Adipocyte (in vitro differentiated cells): ENCODE results near the gene RAB11FIP3.
"Not testable (repeated sequence)": the region's sequence is repeated elsewhere in the genome, so short reads cannot be mapped to it uniquely, and the experiment has no call there.

Experiments
- DNase-seq: peaks from one replicate; pipeline ENCODE4 v3.0.0-alpha.2; 2015; ENCODE audit warnings: low read depth
- H3K27me3 ChIP-seq: replicated peaks from 2 replicates; pipeline ENCODE4 v1.7.0; 2013; ENCODE audit warnings: mild to moderate bottlenecking, low read length, moderate library complexity; ENCODE audit not compliant: control insufficient read depth, insufficient read depth
- H3K36me3 ChIP-seq: 2 replicates; pipeline ENCODE4 v1.7.0; 2013; ENCODE audit warnings: low read length, mild to moderate bottlenecking, moderate library complexity; ENCODE audit not compliant: control insufficient read depth, insufficient read depth, severe bottlenecking
- H3K4me1 ChIP-seq: 2 replicates; pipeline ENCODE4 v1.7.0; 2013; ENCODE audit warnings: mild to moderate bottlenecking, low read length, moderate library complexity; ENCODE audit not compliant: control insufficient read depth, insufficient read depth
- H3K4me3 ChIP-seq: 2 replicates; pipeline ENCODE4 v1.7.0; 2013; ENCODE audit warnings: mild to moderate bottlenecking, low read length, moderate library complexity
- H3K9ac ChIP-seq: 2 replicates; pipeline ENCODE4 v1.7.0; 2013; ENCODE audit warnings: mild to moderate bottlenecking, low read length, moderate library complexity
- H3K9me3 ChIP-seq: 2 replicates; pipeline ENCODE4 v1.7.0; 2013; ENCODE audit warnings: mild to moderate bottlenecking, low read length, moderate library complexity; ENCODE audit not compliant: control insufficient read depth

Gene RAB11FIP3

DNA sequence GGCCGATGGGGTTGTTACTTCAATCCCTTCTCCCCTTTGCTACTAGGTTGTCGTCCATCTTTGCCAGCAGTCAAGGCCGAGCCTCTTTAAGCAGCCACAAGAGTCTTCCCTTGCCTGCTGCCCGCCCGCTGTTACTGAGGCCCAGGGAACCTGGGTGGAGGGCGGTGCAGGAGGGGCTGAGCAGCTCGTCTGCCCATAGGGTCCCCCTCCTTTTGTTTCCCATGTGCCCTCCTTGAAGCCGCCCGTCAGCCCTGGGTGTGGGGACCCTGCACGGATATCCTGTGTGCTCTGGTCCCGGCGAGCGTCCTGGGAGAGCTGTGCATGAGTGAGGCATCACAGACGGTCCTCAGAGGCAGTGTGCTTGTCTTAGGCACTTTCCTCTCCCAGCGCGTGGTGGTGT lies 64.2 kb downstream of the RAB11FIP3 start:
- Histone ChIP-seq H3K9ac (no peak overlapping the region), H3K27me3 (no peaks in the 10 kb centered on the region), H3K36me3 (peaks cover 28% of the 10 kb centered on the region), H3K9me3 (no peaks in the 10 kb centered on the region), H3K4me1 (no peaks in the 10 kb centered on the region), H3K4me3 (no peak overlapping the region)
- DNase-seq = no peak

- Histone ChIP-seq H3K9ac (no peak overlapping the region), H3K4me1 (no peaks in the 10 kb centered on the region), H3K27me3 (no peaks in the 10 kb centered on the region), H3K36me3 (peaks cover 28% of the 10 kb centered on the region), H3K4me3 (no peak overlapping the region), H3K9me3 (no peaks in the 10 kb centered on the region)
- DNase-seq = no peak
Measured at GRCh38 chr16:490768-491167, 65.3 kb downstream of the RAB11FIP3 start.

DNA sequence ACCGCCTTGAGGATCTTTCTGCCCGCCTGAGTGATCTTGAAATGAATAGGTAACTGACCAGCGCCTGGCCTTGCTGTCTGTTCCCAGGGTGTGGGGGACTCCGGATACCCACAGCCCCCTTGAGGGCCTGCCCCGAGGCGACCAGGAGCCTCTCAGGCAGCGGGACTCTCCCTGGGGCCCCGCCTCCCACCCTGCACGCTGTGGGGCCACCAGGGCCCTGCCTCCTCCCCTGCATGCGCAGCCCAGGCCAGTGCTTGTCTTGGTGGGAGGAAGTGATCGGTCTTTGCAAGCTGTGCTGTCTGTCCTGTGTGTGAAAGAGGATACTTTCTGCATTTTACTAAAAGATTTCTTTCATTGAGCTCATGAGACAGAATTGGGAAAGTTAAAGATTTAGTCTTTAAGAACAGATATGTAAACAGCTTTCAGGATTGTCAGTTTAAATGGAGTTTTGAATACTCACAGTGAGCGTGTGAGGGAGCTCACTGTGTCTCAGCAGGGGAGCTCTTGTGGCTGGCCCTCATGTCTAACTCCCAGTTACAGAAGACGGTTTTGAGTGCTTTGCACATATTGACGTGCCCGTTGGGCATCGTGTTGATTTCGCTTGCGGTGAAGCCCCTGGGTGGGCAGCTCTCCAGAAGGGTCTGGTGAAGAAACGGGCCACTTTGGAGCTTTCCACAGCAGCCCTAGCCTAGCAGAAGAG lies 65.9 kb downstream of the RAB11FIP3 start:
- Histone ChIP-seq H3K9ac (no peak overlapping the region), H3K4me3 (no peak overlapping the region), H3K27me3 (no peaks in the 10 kb centered on the region), H3K36me3 (peaks cover 28% of the 10 kb centered on the region), H3K9me3 (no peaks in the 10 kb centered on the region), H3K4me1 (no peaks in the 10 kb centered on the region)
- no peak for DNase-seq

DNA sequence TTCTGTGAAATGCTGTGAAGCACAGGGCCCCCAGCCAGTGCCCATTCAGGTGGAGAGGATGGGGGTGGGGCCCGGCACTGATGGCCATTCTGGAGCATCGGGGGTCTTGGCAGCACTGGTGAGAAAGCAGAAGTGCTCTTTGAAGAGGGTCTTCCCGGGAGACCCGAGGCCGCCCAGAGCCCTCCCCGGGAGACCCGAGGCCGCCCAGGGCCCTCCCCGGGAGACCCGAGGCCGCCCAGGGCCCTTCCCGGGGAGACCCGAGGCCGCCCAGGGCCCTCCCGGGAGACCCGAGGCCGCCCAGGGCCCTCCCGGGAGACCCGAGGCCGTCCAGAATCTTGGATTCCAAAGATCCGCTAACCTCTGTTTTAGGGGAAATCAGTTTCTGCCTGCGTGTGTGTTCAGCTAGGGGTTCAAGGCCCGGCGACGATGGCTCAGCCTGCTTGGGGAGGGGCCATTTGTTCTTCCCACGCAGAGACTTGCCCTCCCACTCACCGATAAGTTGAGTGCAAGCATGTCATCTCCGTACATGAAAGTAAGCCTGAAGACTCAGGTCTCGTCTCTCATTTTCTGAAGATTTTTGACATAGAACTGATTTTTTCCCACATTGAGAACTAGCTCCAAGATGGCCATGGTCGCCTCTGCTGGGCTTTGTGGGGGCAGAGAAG lies 66.9 kb downstream of the RAB11FIP3 start:
- H3K27me3 ChIP-seq = no peaks in the 10 kb centered on the region
- H3K4me3 ChIP-seq = no peak overlapping the region
- DNase-seq = no peak
- no peaks in the 10 kb centered on the region for H3K4me1 ChIP-seq
- H3K36me3 ChIP-seq = peaks cover 28% of the 10 kb centered on the region
- H3K9me3 ChIP-seq = no peaks in the 10 kb centered on the region
- H3K9ac ChIP-seq = no peak overlapping the region

DNA sequence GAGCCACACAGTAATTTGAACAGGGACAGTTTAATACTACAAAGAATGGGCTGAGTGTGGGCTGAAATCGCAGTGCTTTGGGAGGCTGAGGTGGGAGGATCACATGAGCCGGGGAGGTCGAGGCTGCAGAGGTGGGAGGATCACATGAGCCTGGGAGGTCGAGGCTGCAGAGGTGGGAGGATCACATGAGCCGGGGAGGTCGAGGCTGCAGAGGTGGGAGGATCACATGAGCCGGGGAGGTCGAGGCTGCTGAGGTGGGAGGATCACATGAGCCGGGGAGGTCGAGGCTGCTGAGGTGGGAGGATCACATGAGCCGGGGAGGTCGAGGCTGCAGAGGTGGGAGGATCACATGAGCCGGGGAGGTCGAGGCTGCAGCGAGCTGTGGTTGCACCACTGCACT lies 69.2 kb downstream of the RAB11FIP3 start:
- not testable (repeated sequence) for H3K9me3 ChIP-seq, H3K4me1 ChIP-seq, H3K27me3 ChIP-seq, H3K9ac ChIP-seq, DNase-seq, H3K4me3 ChIP-seq
- H3K36me3 ChIP-seq = peaks cover 24% of the 10 kb centered on the region

DNA sequence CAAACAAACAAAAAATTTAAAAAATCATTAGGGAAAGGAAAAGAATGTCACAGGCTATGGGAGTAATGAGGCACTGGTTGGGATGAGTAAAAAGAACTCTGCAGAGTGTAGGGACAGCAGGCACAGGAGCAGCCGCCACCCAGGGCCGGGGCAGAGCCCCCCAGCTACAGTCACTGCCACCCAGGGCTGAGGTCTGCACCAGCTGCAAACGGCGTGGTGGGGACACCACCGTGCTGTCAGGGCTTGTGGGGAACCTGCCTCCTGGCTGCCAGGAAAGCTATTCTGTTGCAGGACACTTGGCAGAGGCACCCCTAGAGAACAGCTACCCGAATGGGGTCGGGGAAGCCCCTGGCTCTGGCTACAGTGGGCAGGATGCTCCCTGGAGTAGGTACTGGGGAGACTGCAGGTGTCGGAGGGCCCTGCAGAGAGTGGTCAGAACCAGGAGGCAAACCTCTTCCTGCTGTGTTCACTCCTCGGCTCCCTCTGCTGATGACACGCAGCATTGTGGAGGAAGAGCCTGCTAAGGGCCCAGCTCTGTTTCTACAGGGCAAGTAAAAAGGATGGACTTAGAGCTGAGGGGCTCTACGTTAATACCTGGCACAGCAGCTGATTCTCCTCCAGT lies 69.8 kb downstream of the RAB11FIP3 start:
- peak; percentile 52 for DNase-seq
- Histone ChIP-seq H3K9ac (no peak overlapping the region), H3K36me3 (peaks cover 23% of the 10 kb centered on the region), H3K27me3 (no peaks in the 10 kb centered on the region), H3K9me3 (no peaks in the 10 kb centered on the region), H3K4me3 (no peak overlapping the region), H3K4me1 (no peaks in the 10 kb centered on the region)

- no peaks in the 10 kb centered on the region for H3K27me3 ChIP-seq
- H3K9me3 ChIP-seq = no peaks in the 10 kb centered on the region
- H3K4me1 ChIP-seq = no peaks in the 10 kb centered on the region
- no peak overlapping the region for H3K4me3 ChIP-seq
- no peak overlapping the region for H3K9ac ChIP-seq
- DNase-seq = no peak
- H3K36me3 ChIP-seq = peaks cover 13% of the 10 kb centered on the region
Measured at GRCh38 chr16:496097-496886, 70.8 kb downstream of the RAB11FIP3 start.

- no peaks in the 10 kb centered on the region for H3K27me3 ChIP-seq
- H3K36me3 ChIP-seq = peaks cover 12% of the 10 kb centered on the region
- H3K9ac ChIP-seq = no peak overlapping the region
- no peaks in the 10 kb centered on the region for H3K9me3 ChIP-seq
- no peak for DNase-seq
- no peaks in the 10 kb centered on the region for H3K4me1 ChIP-seq
- no peak overlapping the region for H3K4me3 ChIP-seq
Measured at GRCh38 chr16:497258-497657, 71.8 kb downstream of the RAB11FIP3 start.

DNA sequence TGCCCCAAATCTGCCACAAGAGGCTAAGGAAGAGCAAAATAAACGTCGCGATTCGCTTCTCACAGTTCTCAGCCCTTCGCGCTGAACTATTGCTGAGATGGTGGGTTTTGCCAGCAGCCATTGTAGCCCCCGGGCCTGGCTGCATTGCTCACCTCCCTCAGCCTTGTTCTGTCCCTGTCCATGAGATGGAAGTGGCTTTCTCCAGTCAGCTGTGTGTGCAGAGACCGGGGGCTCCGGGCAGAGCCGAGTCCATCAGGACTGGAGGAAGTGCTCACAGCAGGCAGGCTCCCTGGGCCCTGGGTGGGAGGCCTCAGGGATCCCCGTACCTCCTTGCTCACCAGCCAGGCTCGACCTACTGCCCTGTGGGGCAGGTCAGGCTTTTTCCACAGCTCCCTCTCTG lies 74.5 kb downstream of the RAB11FIP3 start:
- H3K36me3 ChIP-seq = peaks cover 12% of the 10 kb centered on the region
- H3K9ac ChIP-seq = no peak overlapping the region
- H3K4me1 ChIP-seq = no peaks in the 10 kb centered on the region
- no peaks in the 10 kb centered on the region for H3K9me3 ChIP-seq
- no peak overlapping the region for H3K4me3 ChIP-seq
- H3K27me3 ChIP-seq = no peaks in the 10 kb centered on the region
- no peak for DNase-seq

- H3K27me3 ChIP-seq = no peaks in the 10 kb centered on the region
- H3K9me3 ChIP-seq = no peaks in the 10 kb centered on the region
- H3K9ac ChIP-seq = no peak overlapping the region
- peaks cover 13% of the 10 kb centered on the region for H3K36me3 ChIP-seq
- no peak for DNase-seq
- no peaks in the 10 kb centered on the region for H3K4me1 ChIP-seq
- H3K4me3 ChIP-seq = no peak overlapping the region
Measured at GRCh38 chr16:500709-501108, 75.3 kb downstream of the RAB11FIP3 start.
